NCI-H2029 (cell line): ENCODE results near the gene ZNF775.
A peak's percentile ranks its signal among the peaks of the same experiment; 100 is the strongest.

Experiments used
- DNase-seq: peaks from one replicate; lab custom pipeline; 2025; lab: John Stamatoyannopoulos, UW

Gene ZNF775

GRCh38 chr7:150346922-150347321 is 32.2 kb upstream of the ZNF775 start:
- no peak for DNase-seq

- no peak for DNase-seq
Observed at GRCh38 chr7:150351587-150352194, 27.4 kb upstream of the ZNF775 start.

GRCh38 chr7:150355666-150356059 is 23.5 kb upstream of the ZNF775 start:
- DNase-seq, result no peak

GRCh38 chr7:150356265-150356897 is 22.7 kb upstream of the ZNF775 start:
- DNase-seq, result no peak

GRCh38 chr7:150357270-150357669 is 21.9 kb upstream of the ZNF775 start:
- DNase-seq, result peak; percentile 48

- DNase-seq, result no peak
Observed at GRCh38 chr7:150357771-150358427, 21.2 kb upstream of the ZNF775 start.

GRCh38 chr7:150358433-150358832 is 20.7 kb upstream of the ZNF775 start:
- no peak for DNase-seq

GRCh38 chr7:150358988-150359621 is 20.0 kb upstream of the ZNF775 start:
- DNase-seq, result no peak

GRCh38 chr7:150359622-150360362 is 19.3 kb upstream of the ZNF775 start:
- DNase-seq, result no peak

- no peak for DNase-seq
Observed at GRCh38 chr7:150360363-150361058, 18.6 kb upstream of the ZNF775 start.

- DNase-seq, result no peak
Observed at GRCh38 chr7:150361402-150361801, 17.7 kb upstream of the ZNF775 start.

- DNase-seq, result no peak
Observed at GRCh38 chr7:150361807-150362621, 17.1 kb upstream of the ZNF775 start.

- DNase-seq, result no peak
Observed at GRCh38 chr7:150363370-150363769, 15.8 kb upstream of the ZNF775 start.

GRCh38 chr7:150363872-150364271 is 15.3 kb upstream of the ZNF775 start:
- no peak for DNase-seq

GRCh38 chr7:150365194-150365593 is 13.9 kb upstream of the ZNF775 start:
- DNase-seq, result no peak

GRCh38 chr7:150365673-150366398 is 13.3 kb upstream of the ZNF775 start:
- no peak for DNase-seq

GRCh38 chr7:150367677-150368095 is 11.4 kb upstream of the ZNF775 start:
- no peak for DNase-seq

GRCh38 chr7:150368096-150368883 is 10.8 kb upstream of the ZNF775 start, which contains the start of gene REPIN1:
TSS of gene REPIN1 (plus strand) at chr7:150368822. CDS start at chr7:150369712, 890 bp downstream.
- DNase-seq, result peak; percentile 95
